ENCODE measurements around the gene HSP90AB1. TPM values are rescaled to one million over a fixed set of nuclear protein-coding genes. Genes with fewer than 3 reads are reported as not detected.
A peak's percentile ranks its signal among the peaks of the same experiment; 100 is the strongest.

The HSP90AB1 gene
- total RNA-seq, 2 donors from 2014 or later: 657 to 662 TPM

DNA sequence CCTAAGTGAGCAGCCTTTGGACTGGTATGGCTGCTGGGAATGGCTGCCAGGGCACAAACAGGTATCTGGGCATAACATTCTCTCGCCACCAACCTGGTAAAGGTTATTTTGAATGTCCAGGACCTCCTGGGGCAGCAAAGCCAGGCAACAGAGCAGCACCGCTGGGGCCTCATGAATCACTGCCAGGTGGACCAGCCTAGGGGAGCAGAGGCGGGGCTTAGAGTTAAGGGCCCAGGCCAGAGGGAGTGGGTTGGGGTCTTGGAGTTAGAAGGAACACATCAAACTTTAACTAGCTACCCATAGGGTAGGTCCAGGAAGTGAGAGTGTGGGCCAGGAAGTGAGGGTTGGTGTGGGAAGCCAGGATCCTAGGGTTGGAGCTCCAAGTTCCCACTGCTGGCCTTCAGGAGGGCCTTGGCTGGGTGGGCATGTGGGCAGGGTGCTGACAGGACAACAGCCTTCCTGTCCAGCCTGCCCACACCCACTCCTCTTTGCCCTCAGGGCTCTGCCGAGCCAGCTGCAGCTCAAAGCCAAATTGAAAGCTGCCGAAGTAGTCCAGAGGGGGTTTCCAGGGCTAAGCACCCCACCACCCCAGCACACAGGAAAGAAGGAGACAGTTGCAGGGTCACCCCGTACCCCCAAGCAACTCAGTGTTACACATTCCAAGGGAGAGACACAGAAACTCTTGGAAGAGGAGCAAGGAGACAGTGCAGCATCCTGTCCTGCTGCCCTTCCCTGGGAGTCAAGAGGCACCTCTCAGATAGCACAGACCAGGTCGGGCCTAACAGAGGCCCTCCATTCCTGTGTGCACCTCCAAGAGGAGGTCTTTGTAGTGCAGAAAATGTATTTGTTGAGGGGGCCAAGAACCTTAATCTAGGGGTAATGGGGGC, 15.8 kb downstream of the HSP90AB1 start:
- intact Hi-C loops (cut with DNase I): loop anchor here in 1 of 2 donors (10.0 kb wide), 1 partner anchor 168 kb away; no protein-coding TSS in a partner anchor
- DNase-seq (peak; percentile 23), ATAC-seq (no peak)

DNA sequence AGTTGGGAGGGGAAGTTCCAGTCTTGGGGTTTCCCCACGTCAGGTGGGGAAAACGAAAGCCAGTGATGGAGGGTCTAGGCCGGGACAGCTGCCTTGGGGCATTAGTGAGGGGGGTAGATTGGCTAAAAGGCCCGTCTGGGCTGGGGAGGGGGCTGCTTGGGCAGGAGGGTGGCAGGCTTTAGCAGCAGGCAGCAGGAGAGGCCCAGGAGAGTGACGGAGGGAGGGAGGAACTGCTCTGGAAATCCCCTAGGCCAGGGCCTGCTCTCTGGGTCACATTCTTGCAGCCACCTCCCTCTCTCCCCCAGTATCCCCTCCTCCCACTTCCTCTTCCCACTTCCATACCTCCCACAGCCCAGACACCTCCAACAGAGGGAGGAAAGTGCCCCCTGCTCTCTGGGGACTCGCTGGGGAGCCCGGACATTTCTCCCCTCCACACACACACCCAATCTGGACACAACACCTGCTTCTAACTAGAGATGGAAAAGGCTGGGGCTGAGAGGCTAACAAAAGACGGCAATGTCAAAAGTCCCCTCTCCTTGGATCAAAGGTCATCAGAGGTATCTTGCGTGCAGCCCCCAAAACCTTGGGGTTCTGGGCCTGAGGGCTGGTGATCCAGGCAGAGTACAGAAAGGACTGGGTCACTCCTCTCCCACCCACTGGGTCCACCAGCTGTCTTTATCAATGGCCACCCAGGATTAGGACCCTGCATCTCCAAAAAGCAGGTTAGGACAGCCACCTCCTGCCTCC, 16.6 kb downstream of the HSP90AB1 start:
- DNase-seq (peak; percentile 23), ATAC-seq (peak in 1 of 2 donors; percentile 1)
- intact Hi-C loops (cut with DNase I): loop anchor here in 1 of 2 donors (10.0 kb wide), 1 partner anchor 169 kb away; no protein-coding TSS in a partner anchor

DNA sequence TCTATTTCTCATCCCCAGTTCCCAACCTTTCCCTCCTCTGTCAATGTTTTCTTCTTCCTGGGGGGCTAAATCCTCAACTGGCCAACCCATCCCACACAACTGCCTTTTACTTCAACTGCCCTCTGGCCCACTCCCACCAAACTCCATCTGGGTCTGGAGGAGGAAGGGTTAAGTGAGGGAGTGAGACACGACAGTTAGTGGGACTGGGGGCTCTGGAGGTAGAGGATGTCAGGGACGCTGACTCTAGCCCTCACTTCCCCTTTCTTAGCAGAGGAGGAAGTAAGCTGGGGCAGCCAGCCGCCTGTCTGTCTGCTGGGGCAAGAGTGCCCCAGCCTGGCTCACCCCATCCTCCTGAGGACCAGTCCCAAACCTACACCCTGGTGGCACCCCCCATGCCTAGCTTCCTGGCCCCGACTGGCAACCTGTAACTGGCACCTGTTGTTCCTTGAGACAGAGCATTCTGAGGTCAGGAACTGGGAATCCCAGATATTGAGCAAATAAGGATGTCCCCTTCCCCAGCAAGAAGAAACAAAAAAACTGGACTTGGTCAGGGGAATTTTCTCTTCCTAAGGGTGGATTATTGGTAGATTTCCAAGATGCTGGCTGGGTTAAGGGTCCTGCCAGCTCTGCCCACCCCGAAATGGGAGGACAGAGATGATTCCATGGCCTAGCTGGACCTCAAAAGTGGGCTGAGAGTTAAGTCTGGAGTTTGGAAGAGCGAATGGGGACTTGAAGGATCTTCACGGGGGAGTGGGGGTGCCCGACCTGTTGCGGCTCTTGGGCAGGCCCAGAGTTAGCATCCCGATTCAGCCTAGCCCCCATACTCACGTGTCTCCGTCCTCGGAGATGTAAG, 17.5 kb downstream of the HSP90AB1 start:
- DNase-seq (no peak), ATAC-seq (peak in 1 of 2 donors; percentile 8)
- intact Hi-C loops (cut with DNase I): loop anchor here in 1 of 2 donors (10.0 kb wide), 1 partner anchor 170 kb away; no protein-coding TSS in a partner anchor

DNA sequence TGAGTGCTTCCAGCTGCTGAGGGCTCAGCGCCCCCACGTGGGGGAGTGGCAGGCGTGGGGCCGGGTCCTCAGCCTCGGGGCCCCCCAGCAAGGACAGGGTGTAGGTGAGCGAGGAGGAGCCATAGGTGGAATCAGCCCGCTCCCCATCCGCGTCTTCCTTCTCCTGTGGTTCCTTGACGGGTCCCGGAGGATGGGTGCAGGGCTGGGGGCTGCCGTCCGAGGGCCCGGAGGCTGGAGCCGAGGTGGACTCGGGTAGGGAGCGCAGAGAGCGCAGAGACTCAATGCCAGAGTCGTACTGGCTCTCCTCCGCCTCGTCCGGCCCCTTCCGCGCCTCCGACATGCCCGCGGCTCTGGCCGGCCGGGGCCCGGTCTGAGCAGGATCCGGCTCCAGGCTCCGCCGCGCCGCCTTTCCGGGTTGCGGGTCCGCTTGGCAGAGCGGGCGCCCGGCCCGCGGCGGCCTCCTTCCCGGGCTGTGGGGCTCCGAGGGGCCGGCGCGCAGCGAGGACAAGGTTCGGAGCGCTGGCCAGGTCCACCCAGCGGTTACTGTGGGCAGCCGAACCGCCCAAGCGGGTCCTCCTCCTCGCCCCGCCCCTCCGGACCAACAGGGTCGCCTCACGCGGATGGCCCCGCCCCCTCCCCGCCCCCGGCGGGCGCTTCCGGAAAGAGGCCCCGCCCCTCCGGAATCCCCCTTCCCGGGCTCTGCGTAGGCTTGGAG, 18.3 kb downstream of the HSP90AB1 start, which contains the start of gene NFKBIE:
TSS of gene NFKBIE (minus strand) at position 545 of the 715 bp plus-strand sequence. CDS start at position 340, 205 bp downstream.
- DNase-seq (peak; percentile 98), ATAC-seq (peak; percentile 94 to 95)
- intact Hi-C loops (cut with DNase I): loop anchor here in 1 of 2 donors (10.0 kb wide), 1 partner anchor 170 kb away; no protein-coding TSS in a partner anchor

DNA sequence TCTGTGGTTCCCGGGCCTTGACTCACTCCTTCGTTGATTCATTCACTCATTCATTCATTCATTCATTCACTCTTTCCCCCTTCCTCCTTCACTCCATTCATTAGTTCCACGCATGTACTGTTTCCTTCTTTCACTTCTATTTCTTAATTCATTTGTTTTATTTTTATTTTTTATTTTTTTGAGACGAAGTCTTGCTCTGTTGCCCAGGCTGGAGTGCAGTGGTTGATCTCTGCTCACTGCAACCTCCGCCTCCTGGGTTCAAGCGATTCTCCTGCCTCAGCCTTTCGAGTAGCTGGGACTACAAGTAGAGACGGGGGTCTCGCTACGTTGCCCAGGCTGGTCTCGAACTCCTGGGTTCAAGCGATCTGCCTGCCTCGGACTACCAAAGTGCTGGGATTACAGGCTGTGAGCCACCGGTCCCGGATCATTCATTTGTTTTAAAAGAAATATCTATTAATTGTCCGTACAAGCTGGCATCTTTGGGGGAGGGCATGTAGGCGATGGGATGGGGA, 18.9 kb downstream of the HSP90AB1 start:
- intact Hi-C loops (cut with DNase I): loop anchor here in 1 of 2 donors (2.0 to 10.0 kb wide), 2 partner anchors 71 to 171 kb away; no protein-coding TSS in a partner anchor

DNA sequence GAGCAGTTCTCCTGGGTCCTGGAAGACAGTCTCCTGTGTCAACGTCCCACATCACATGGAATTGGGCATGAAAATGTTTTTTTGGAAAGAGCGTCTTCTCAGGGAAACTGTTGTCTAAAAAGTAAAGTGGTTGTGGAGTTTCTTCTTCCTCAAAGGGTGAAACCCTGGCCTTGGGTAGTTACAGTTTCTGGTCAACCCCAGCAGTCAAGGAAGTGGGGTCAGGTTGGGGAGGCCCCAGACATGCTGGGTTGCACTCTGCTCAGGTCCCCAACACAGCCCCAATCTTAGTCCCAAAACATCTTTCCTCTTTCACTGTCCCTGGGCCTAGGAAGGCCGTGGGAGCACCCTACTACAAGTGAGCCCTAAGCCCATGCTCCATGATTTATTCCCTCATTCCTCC, 19.4 kb downstream of the HSP90AB1 start:
- DNase-seq (no peak), ATAC-seq (no peak)
- intact Hi-C loops (cut with DNase I): loop anchor here in 1 of 2 donors (2.0 to 10.0 kb wide), 2 partner anchors 70 to 172 kb away; no protein-coding TSS in a partner anchor

More for the DNA sequence above, 18.9 kb downstream of the HSP90AB1 start:
- ATAC-seq: no peak
- no peak for DNase-seq

DNA sequence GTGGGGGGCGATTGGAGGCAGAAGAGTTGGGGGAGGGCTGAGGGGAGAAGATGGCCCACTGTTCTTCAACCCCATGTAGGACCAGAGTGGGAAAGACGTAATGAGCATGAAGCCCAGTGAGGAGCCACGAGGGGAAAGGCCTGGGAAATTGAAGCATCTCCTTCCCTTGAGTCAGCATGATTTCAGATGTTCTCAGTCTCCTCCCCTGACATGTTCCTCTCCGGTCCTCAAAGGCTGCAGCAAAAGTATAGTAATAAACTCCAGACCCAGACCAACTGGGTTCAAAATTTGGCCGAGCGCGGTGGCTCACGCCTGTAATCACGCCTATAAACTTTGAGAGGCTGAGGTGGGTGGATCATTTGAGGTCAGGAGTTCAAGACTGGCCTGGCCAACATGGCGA, 20.4 kb downstream of the HSP90AB1 start:
- no peak for ATAC-seq
- intact Hi-C loops (cut with DNase I): loop anchor here in 1 of 2 donors (2.0 to 10.0 kb wide), 2 partner anchors 70 to 172 kb away; no protein-coding TSS in a partner anchor
- peak; percentile 8 for DNase-seq

DNA sequence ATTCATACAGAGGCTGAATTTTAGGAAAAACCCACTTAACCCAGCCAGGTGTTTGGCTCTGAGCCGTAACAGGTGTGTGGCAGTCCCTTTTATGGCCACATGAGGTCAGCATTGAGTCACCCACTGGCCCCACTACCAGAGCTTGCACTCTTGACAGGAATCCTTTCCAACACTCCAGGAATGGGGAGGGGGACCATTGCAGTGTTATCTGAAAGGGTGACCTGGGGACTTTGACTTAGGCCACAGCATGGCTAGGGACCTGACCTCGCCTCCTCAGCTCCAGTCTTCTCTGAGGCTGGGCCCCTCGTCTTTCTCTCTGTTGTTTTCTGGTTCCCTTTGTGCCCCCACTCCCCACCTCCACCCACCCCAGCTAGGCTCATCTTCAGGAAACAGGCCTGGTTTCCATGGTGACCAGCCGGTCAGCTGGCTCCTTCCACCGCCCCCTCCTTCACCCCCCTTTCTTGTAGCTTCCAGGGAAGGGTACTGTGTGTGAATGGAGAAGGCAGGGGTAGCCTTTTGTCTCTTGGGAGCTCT, 21.3 kb downstream of the HSP90AB1 start:
- ATAC-seq (peak in 1 of 2 donors; percentile 1), DNase-seq (peak; percentile 31)
- intact Hi-C loops (cut with DNase I): loop anchor here (2.0 to 10.0 kb wide), 2 partner anchors 71 to 173 kb away; no protein-coding TSS in a partner anchor

DNA sequence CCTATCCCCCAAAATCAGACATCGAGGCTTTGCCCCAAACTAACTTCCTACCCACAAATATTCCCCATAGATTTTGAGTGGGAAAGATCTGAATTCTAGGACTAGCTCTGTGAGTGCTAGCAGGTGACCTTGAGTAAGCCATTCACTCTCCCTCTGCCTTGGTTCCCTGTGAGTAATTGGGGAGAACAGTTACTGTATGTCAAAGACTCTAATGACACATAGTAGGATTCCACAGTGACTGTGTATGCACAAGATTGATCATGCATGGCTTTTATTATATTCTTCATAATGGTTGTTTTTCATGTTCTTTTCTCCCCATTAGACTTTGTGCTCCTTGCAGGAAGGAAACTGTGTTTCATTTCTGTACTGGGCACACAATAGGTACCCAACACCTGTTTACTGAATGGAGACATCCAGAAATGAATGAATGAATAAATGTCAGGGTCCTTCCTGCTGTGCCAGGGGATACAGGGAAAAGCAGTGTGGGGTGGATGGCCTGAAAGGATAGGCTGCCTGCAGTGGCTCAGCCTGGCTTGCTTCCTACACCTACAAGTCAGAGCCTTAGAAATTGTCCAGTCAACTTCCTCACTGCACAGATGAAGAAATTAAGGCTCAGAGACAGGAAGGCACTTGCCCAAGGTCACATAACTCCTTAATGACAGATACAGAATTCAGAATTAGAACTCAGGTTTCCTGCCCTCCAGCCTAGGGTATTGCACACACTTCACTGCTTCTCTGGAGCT, 22.4 kb downstream of the HSP90AB1 start:
- no peak for ATAC-seq

DNA sequence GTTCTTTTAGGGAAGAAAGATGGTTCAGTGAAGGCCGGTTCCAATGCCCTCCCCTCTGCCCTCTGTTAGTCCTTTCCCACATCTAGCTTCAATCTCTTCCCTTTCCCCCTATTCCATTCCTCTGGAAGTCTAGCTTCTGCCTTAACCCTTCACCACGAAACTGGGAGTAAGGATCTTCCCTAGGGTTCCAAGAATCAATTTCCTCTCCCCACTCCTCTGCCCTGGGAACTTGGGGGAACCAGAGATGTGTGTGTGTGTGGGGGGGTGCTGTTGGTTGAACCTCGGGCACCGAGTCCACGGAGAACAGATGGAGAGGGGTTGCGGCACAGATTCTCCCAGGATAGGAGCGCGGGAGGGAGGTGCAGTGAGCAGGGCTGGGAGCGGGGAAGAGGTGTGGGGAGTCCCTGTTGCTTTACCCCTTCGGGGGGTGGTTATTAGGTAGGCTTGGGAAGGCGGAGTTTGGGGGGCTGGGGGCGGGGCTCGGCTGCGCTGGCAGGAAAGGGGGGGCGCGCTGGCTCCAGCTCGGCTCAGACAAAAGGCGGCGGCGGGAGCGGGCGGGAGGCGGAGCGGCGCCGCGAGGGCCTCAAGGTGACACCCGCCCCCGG, 23.1 kb downstream of the HSP90AB1 start, which contains the start of gene TMEM151B:
TSS of gene TMEM151B (plus strand) at position 530 of the 605 bp plus-strand sequence. CDS start 293 bp downstream, outside the sequence.
- ATAC-seq: no peak
- DNase-seq: peak; percentile 13
- intact Hi-C loops (cut with DNase I): loop anchor here (2.0 to 10.0 kb wide), 2 partner anchors 69 to 175 kb away; no protein-coding TSS in a partner anchor

More for the DNA sequence above, 22.4 kb downstream of the HSP90AB1 start:
- intact Hi-C loops (cut with DNase I): loop anchor here (2.0 to 10.0 kb wide), 2 partner anchors 69 to 175 kb away; no protein-coding TSS in a partner anchor
- peak; percentile 8 for DNase-seq

DNA sequence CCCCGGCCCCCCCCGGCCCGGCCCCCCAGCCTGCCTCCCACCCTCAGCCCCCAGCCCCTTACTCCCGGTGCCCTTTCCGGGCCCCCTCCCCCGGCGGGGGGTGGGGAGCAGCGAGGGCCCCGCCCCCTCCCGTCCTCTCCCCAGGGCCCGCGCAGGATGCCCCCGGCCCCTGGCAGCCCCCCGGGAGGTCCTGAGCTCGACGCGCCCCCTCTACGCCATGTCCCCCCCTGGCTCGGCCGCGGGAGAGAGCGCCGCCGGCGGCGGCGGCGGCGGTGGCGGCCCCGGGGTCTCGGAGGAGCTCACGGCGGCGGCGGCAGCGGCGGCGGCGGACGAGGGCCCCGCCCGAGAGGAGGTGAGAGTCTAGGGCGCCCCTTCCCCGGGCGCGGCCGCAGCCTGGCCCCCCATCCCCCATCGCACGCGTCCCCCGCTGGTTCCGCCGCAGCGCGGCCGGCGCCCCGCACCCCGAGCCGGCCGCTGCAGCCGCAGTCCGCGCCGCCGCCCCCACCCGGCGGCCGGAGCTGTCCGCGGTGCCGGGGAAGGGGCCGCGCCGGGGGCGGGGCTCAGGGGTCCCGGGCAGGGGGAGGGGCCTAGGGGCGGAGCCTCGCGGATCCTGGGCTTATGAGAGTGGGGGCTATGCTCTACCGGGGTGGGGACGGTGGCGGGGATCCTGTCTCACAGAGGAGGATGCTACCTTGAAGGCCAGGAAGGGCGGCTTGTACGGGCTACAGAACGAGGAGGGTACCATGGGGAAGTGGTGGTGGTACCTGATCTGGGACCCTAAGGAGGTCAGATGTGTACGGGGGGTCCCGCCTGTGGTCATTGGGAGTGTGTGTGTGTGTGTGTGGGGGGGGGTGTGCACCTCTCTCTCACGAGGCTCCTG, 23.9 kb downstream of the HSP90AB1 start:
- ATAC-seq (peak in 1 of 2 donors; percentile 39), DNase-seq (peak; percentile 13)
- intact Hi-C loops (cut with DNase I): no loop called here

DNA sequence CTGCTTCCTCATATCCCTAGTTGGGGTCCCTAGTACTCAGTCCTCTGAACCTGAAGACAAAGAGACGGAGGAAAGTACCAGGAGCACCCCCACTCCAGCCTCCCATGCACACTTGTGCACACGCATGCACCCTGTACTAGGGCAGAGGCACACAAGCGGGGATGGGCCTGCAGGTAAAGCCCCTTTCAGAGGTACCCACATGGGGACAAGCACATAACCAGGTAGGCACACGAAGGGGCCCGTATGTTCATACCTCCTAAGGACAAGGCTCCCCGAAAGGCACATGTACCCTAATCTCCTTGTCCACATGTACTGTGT, 24.5 kb downstream of the HSP90AB1 start:
- intact Hi-C loops (cut with DNase I): no loop called here
- ATAC-seq: no peak
- no peak for DNase-seq

DNA sequence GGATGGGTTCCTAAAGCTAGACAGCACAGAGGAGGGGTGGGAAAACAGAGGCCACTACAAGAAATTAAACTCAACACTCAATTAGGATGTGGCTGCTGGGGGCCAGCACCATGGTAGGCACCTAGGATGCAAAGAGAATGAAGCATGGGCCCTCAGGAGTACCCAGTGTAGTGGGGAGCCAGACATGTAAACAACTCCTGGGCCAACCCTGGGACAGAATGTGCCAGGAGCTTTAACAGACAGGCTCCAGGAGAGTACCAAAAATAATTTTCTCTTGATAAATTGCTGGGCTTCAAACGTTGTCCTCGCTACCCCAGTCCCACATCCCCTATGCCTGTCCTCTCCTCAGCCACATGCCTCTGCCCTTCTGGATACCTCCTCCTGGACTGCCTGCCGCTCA, 25.0 kb downstream of the HSP90AB1 start:
- intact Hi-C loops (cut with DNase I): no loop called here
- peak; percentile 5 for DNase-seq
- no peak for ATAC-seq

DNA sequence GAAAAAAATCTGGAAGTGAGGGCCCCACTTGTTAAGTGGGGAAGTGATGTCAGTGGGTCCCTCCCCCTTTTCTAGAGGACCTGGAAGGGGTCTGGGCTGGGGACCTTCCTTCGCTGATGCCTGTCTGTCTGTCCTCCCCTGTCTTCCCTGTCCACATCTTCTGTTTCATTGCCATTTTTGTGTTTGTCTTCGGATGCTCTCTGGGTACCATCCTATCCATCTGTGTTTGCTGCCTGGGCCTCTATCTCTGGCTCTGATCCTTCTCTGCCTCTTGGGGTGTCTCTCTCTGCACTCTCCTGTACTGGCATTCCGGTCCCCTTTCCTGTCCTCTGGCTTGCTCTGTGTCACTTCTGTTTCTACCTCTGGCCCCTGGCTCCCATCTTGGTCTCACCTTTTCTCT, 25.6 kb downstream of the HSP90AB1 start:
- DNase-seq: no peak
- no peak for ATAC-seq
- intact Hi-C loops (cut with DNase I): no loop called here

DNA sequence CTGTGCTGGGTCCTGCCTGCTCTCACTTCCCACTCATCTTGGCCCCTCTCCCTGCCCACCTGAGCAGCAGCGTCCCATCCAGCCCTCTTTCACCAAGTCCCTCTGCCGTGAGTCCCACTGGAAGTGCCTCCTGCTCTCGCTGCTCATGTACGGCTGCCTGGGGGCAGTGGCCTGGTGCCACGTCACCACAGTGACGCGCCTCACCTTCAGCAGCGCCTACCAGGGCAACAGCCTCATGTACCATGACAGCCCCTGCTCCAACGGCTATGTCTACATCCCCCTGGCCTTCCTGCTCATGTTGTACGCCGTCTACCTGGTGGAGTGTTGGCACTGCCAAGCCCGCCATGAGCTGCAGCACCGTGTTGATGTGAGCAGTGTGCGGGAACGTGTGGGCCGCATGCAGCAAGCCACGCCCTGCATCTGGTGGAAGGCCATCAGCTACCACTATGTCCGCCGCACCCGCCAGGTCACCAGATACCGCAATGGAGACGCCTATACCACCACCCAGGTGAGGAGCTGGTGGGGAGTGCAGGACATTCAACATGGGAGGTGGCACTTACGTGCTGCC, 26.2 kb downstream of the HSP90AB1 start:
- intact Hi-C loops (cut with DNase I): no loop called here
- ATAC-seq (no peak), DNase-seq (peak; percentile 16)

All from left cardiac atrium (tissue), 4 donors.